ENCODE measurements around the gene COL28A1. TPM values are rescaled to one million over a fixed set of nuclear protein-coding genes. Genes with fewer than 3 reads are reported as not detected.

COL28A1 gene
- total RNA-seq, 4 donors from 2014 or later, result 15.1 to 23.7 (median 18.3) TPM

GRCh38 chr7:7452652-7453051 is 83.0 kb downstream of the COL28A1 start:
- Histone ChIP-seq H3K9me3 (peaks cover 0 to 20% (median 7%) of the 10 kb centered on the region in 4 donors), H3K27ac (replicated peaks in 1 of 4) (no peak overlapping the region), H3K36me3 (no peaks in the 10 kb centered on the region), H3K27me3 (no peaks in the 10 kb centered on the region), H3K4me1 (no peaks in the 10 kb centered on the region), H3K4me3 (no peak overlapping the region)
- intact Hi-C loops (cut with DNase I), result no loop called here
- no peak for TF ChIP-seq POLR2A (IDR thresholded peaks at IDR 0.05; ENCODE audit: low read depth)
- TF ChIP-seq POLR2AphosphoS5 (IDR thresholded peaks at IDR 0.05), result no peak
- no peak for TF ChIP-seq EP300 (IDR thresholded peaks at IDR 0.05)
- WGBS, result 66% methylated on average over 2 of the region's 2 CpGs
- no peak for DNase-seq (ENCODE audit: extremely low spot score)

GRCh38 chr7:7452119-7452518 is 83.6 kb downstream of the COL28A1 start:
- TF ChIP-seq POLR2AphosphoS5 (IDR thresholded peaks at IDR 0.05), result no peak
- TF ChIP-seq EP300 (IDR thresholded peaks at IDR 0.05), result no peak
- no peak for TF ChIP-seq POLR2A (IDR thresholded peaks at IDR 0.05; ENCODE audit: low read depth)
- TF ChIP-seq CTCF (IDR thresholded peaks at IDR 0.05), result no peak
- DNase-seq (ENCODE audit: extremely low spot score), result no peak
- H3K4me3 ChIP-seq, result no peak overlapping the region
- H3K27me3 ChIP-seq, result no peaks in the 10 kb centered on the region
- peaks cover 0 to 20% (median 7%) of the 10 kb centered on the region in 4 donors for H3K9me3 ChIP-seq
- WGBS, result 90% methylated on average over 3 of the region's 3 CpGs
- no peaks in the 10 kb centered on the region for H3K36me3 ChIP-seq
- intact Hi-C loops (cut with DNase I), result no loop called here
- H3K4me1 ChIP-seq, result no peaks in the 10 kb centered on the region
- H3K27ac ChIP-seq (replicated peaks in 1 of 4), result no peak overlapping the region

GRCh38 chr7:7449055-7449454 is 86.6 kb downstream of the COL28A1 start:
- Histone ChIP-seq H3K27me3 (no peaks in the 10 kb centered on the region), H3K9me3 (peaks cover 0 to 20% (median 7%) of the 10 kb centered on the region in 4 donors), H3K4me1 (no peaks in the 10 kb centered on the region), H3K27ac (replicated peaks in 1 of 4) (no peak overlapping the region), H3K4me3 (no peak overlapping the region), H3K36me3 (no peaks in the 10 kb centered on the region)
- TF ChIP-seq CTCF (IDR thresholded peaks at IDR 0.05), result no peak
- no peak for TF ChIP-seq POLR2A (IDR thresholded peaks at IDR 0.05; ENCODE audit: low read depth)
- intact Hi-C loops (cut with DNase I), result no loop called here
- DNase-seq (ENCODE audit: extremely low spot score), result no peak
- WGBS, result 97% methylated on average over 1 of the region's 1 CpG

- intact Hi-C loops (cut with DNase I), result no loop called here
- H3K36me3 ChIP-seq, result no peaks in the 10 kb centered on the region
Measured at GRCh38 chr7:7446616-7447015, 89.1 kb downstream of the COL28A1 start.

GRCh38 chr7:7443806-7444350 is 91.8 kb downstream of the COL28A1 start:
- Histone ChIP-seq H3K36me3 (no peaks in the 10 kb centered on the region), H3K4me3 (no peak overlapping the region), H3K9me3 (peaks cover 0 to 11% (median 1%) of the 10 kb centered on the region in 4 donors), H3K27ac (replicated peaks in 1 of 4) (no peak overlapping the region), H3K4me1 (no peaks in the 10 kb centered on the region), H3K27me3 (no peaks in the 10 kb centered on the region)
- TF ChIP-seq POLR2A (IDR thresholded peaks at IDR 0.05; ENCODE audit: low read depth), result no peak
- no peak for TF ChIP-seq EP300 (IDR thresholded peaks at IDR 0.05)
- no peak for TF ChIP-seq CTCF (IDR thresholded peaks at IDR 0.05)
- TF ChIP-seq POLR2AphosphoS5 (IDR thresholded peaks at IDR 0.05), result no peak
- DNase-seq (ENCODE audit: extremely low spot score), result no peak
- intact Hi-C loops (cut with DNase I), result no loop called here
- 60% methylated on average over 3 of the region's 3 CpGs for WGBS

More at GRCh38 chr7:7446616-7447015, 89.1 kb downstream of the COL28A1 start:
- no peak for TF ChIP-seq POLR2A (IDR thresholded peaks at IDR 0.05; ENCODE audit: low read depth)
- TF ChIP-seq POLR2AphosphoS5 (IDR thresholded peaks at IDR 0.05), result no peak
- TF ChIP-seq CTCF (IDR thresholded peaks at IDR 0.05), result no peak
- no peak for TF ChIP-seq EP300 (IDR thresholded peaks at IDR 0.05)
- peaks cover 0 to 20% (median 7%) of the 10 kb centered on the region in 4 donors for H3K9me3 ChIP-seq
- DNase-seq (ENCODE audit: extremely low spot score), result no peak
- H3K27ac ChIP-seq (replicated peaks in 1 of 4), result no peak overlapping the region
- no peaks in the 10 kb centered on the region for H3K27me3 ChIP-seq
- H3K4me3 ChIP-seq, result no peak overlapping the region
- H3K4me1 ChIP-seq, result no peaks in the 10 kb centered on the region
